Central memory CD8-positive, alpha-beta T cell (primary cell): Measurements from ENCODE around the gene ARID4B.
"Not testable (repeated sequence)": the region's sequence is repeated elsewhere in the genome, so short reads cannot be mapped to it uniquely, and the experiment has no call there.

Source experiments
- ATAC-seq: fragments of 150-1000 bp; cut with Tn5 transposase; replicated peaks from 2 replicates; pipeline ENCODE4 v1.10.0; 2022; ENCODE audit warnings: mild to moderate bottlenecking, moderate FRiP score, moderate number of reproducible peaks; ENCODE audit not compliant: poor library complexity, severe bottlenecking; ENCODE audit errors: extremely low read depth
- DNase-seq, 2 donors: peaks; one replicate each; pipeline ENCODE4 v3.0.0; 2021; ENCODE audit warnings: low spot score in 2 of 2
- H3K27ac Mint-ChIP-seq: one replicate; pipeline ENCODE4 v1.8.0; 2022; ENCODE audit warnings: low read depth, mild to moderate bottlenecking, moderate library complexity, mixed read lengths
- H3K27me3 Mint-ChIP-seq: one replicate; pipeline ENCODE4 v1.8.0; 2022; ENCODE audit warnings: mixed read lengths
- H3K36me3 Mint-ChIP-seq: one replicate; pipeline ENCODE4 v1.8.0; 2022; ENCODE audit warnings: mild to moderate bottlenecking, moderate library complexity, mixed read lengths; ENCODE audit not compliant: insufficient read depth
- H3K4me1 Mint-ChIP-seq: one replicate; pipeline ENCODE4 v1.8.0; 2022; ENCODE audit warnings: mixed read lengths
- H3K4me3 Mint-ChIP-seq: one replicate; pipeline ENCODE4 v1.8.0; 2022; ENCODE audit warnings: mild to moderate bottlenecking, moderate library complexity, mixed read lengths
- H3K9me3 Mint-ChIP-seq: one replicate; pipeline ENCODE4 v1.8.0; 2022; ENCODE audit warnings: mixed read lengths

ARID4B gene

DNA sequence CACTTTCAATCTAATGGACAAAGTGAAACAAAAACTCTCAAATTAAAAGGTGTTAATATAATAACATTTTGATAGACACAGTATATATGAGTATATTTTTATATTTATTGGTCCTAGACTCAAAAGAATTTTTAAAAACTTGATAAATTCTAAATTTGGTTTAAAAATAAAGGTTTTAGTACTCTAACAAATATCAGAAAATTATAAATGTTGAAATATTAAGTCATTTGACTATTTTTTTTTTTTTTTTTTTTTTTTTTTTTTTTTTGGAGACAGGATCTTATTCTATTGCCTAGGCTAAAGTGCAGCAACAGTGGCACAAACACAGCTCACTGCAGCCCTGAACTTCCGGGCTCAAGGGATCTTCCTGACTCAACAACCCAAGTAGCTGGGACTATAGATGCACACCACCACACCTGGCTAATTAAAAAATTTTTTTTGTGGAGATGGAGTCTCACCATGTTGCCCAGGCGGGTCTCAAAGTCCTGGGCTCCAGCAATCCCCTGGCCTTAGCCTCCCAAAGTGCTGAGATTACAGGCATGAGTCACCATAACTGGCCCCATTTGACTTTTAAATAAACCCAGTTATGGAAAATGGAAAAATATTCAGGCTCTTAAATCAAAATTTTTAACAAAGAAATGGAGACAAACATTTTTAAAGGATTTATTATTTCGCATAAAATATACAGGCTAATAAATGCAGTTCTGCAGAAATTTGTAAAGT is 106.2 kb downstream of the ARID4B start:
- Mint-ChIP-seq H3K36me3 (peaks cover 53% of the 10 kb centered on the region), H3K9me3 (no peaks in the 10 kb centered on the region), H3K27ac (no peak overlapping the region), H3K27me3 (no peaks in the 10 kb centered on the region), H3K4me1 (peaks cover 12% of the 10 kb centered on the region), H3K4me3 (no peak overlapping the region)
- no peak for ATAC-seq
- DNase-seq, result no peak

- peaks cover 49% of the 10 kb centered on the region for H3K36me3 Mint-ChIP-seq
- ATAC-seq, result no peak
These were observed 112.5 kb downstream of the ARID4B start for GRCh38 chr1:235215453-235215852.

GRCh38 chr1:235214962-235215361 is 113.0 kb downstream of the ARID4B start:
- not testable (repeated sequence) for H3K4me3 Mint-ChIP-seq, ATAC-seq, H3K27me3 Mint-ChIP-seq, H3K9me3 Mint-ChIP-seq, DNase-seq
- peaks cover 11% of the 10 kb centered on the region for H3K4me1 Mint-ChIP-seq
- H3K27ac Mint-ChIP-seq, result peak overlapping the region; percentile 78
- peaks cover 49% of the 10 kb centered on the region for H3K36me3 Mint-ChIP-seq

More at GRCh38 chr1:235215453-235215852, 112.5 kb downstream of the ARID4B start:
- H3K27me3 Mint-ChIP-seq, result no peaks in the 10 kb centered on the region
- DNase-seq, result no peak
- no peaks in the 10 kb centered on the region for H3K9me3 Mint-ChIP-seq
- no peak overlapping the region for H3K4me3 Mint-ChIP-seq
- peak overlapping the region; percentile 78 for H3K27ac Mint-ChIP-seq
- peaks cover 11% of the 10 kb centered on the region for H3K4me1 Mint-ChIP-seq

DNA sequence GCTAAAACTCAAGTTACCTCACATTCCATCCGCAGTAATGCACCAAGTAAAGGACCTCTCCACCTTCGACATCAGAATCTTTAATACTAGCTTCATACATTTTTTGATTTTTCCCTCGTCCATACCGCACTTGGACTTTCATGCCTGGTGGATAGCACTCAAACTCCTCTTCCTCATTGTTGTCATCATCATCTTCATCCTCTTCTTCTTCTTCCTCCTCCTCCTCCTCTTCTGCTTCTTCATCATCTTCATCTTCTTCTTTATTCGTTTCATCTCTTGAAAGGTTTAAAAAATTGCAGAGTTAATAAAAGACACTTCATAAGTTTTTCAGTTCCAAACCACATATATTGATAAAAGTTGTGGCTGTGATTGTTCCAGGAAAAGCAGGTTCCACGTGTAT is 114.2 kb downstream of the ARID4B start:
- no peak for DNase-seq
- ATAC-seq, result no peak
- Mint-ChIP-seq H3K4me1 (peaks cover 11% of the 10 kb centered on the region), H3K27me3 (no peaks in the 10 kb centered on the region), H3K9me3 (no peaks in the 10 kb centered on the region), H3K4me3 (peak overlapping the region; percentile 18), H3K36me3 (peaks cover 54% of the 10 kb centered on the region), H3K27ac (peak overlapping the region; percentile 6)

- peaks cover 17% of the 10 kb centered on the region for H3K4me1 Mint-ChIP-seq
- H3K27me3 Mint-ChIP-seq, result no peaks in the 10 kb centered on the region
- H3K9me3 Mint-ChIP-seq, result no peaks in the 10 kb centered on the region
- no peak overlapping the region for H3K4me3 Mint-ChIP-seq
- peak overlapping the region; percentile 30 for H3K27ac Mint-ChIP-seq
- no peak for ATAC-seq
- no peak for DNase-seq
- H3K36me3 Mint-ChIP-seq, result peaks cover 49% of the 10 kb centered on the region
These were observed 116.5 kb downstream of the ARID4B start for GRCh38 chr1:235211517-235211916.

DNA sequence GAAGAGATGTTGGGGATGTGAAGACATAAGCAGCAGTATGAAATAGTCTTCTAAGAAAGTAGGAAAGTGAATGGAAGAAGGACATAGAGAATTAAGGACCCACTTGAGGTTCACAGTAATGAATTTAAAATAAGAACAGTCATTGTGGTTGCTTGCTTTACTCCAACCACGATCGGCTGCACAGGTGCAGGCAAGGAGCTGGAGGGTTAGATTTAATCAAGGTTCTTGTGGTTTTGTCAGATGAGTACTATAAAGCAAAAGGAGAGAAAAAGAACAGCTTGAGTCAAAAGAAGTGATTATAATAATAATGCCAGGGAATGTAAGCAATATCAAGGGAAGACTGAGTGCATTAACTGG is 120.8 kb downstream of the ARID4B start:
- Mint-ChIP-seq H3K27ac (peak overlapping the region; percentile 49), H3K4me3 (no peak overlapping the region), H3K27me3 (no peaks in the 10 kb centered on the region), H3K9me3 (no peaks in the 10 kb centered on the region), H3K36me3 (peaks cover 34% of the 10 kb centered on the region), H3K4me1 (peaks cover 21% of the 10 kb centered on the region)
- ATAC-seq (peak; percentile 93), DNase-seq (no peak)

DNA sequence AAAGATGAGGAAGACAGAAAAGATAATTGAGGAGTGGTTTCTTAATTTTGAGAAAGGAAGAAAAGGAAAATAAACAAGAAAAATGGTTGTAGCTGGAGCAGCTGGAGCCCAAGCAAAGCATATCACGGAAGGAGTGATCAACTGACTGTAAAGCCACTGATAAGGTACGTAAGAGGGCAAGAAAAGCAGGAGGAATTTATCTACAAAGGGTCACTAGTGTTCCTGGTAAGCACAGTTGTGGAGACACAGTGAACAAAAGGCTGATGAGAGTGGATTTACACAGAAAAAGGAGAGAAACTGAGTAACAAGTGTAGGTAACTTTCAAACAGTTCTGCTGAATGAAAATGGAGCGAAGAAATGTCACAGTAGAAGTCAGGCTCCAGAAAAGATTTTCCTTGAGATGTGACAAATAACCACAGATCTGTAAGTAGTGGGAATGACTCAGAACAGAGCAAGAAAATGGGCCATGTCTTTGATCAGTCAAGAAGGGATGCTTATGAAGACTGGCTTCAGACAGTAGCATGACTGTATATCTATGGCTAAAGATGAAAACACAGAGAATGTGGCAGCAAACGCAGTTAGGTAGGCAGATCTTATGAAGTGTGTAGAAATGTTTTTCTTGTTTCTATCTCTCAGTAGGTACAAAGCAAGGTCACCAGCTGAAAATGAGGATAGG is 121.3 kb downstream of the ARID4B start:
- Mint-ChIP-seq H3K27ac (peak overlapping the region; percentile 49), H3K4me3 (no peak overlapping the region), H3K36me3 (peaks cover 30% of the 10 kb centered on the region), H3K27me3 (no peaks in the 10 kb centered on the region), H3K9me3 (no peaks in the 10 kb centered on the region), H3K4me1 (peaks cover 21% of the 10 kb centered on the region)
- no peak for DNase-seq
- peak; percentile 55 for ATAC-seq

DNA sequence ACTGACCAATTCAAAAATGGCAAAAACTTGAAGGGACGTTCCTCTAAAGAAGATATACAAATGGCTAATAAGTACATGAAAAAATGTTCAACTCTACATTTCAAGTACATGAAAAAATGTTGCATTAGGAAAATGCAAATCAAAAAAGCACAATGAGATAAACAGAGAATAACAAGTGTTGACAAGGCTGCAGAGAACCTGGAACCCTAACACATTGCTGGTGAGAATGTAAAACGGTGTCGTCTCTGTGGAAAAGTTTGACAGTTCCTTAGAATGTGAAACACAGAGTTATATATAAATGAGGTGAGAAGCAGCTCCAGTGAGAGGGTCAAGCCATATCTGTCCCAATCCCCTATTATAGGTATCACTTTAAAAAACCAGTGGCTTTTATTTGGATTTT is 122.3 kb downstream of the ARID4B start:
- DNase-seq, result no peak
- ATAC-seq, result no peak
- Mint-ChIP-seq H3K9me3 (no peaks in the 10 kb centered on the region), H3K36me3 (peaks cover 28% of the 10 kb centered on the region), H3K27me3 (no peaks in the 10 kb centered on the region), H3K4me1 (peaks cover 21% of the 10 kb centered on the region), H3K4me3 (no peak overlapping the region), H3K27ac (peak overlapping the region; percentile 49)

- H3K36me3 Mint-ChIP-seq, result peaks cover 17% of the 10 kb centered on the region
- H3K4me1 Mint-ChIP-seq, result peaks cover 30% of the 10 kb centered on the region
- H3K27me3 Mint-ChIP-seq, result no peaks in the 10 kb centered on the region
- ATAC-seq, result no peak
- no peaks in the 10 kb centered on the region for H3K9me3 Mint-ChIP-seq
- no peak for DNase-seq
- H3K27ac Mint-ChIP-seq, result no peak overlapping the region
- no peak overlapping the region for H3K4me3 Mint-ChIP-seq
These were observed 124.6 kb downstream of the ARID4B start for GRCh38 chr1:235203428-235203827.

GRCh38 chr1:235202447-235202846 is 125.5 kb downstream of the ARID4B start:
- not testable (repeated sequence) for H3K27ac Mint-ChIP-seq, ATAC-seq, DNase-seq, H3K27me3 Mint-ChIP-seq, H3K9me3 Mint-ChIP-seq, H3K4me3 Mint-ChIP-seq
- H3K36me3 Mint-ChIP-seq, result peaks cover 17% of the 10 kb centered on the region
- peaks cover 32% of the 10 kb centered on the region for H3K4me1 Mint-ChIP-seq

- H3K4me1 Mint-ChIP-seq, result peaks cover 11% of the 10 kb centered on the region
- H3K27ac Mint-ChIP-seq, result no peak overlapping the region
- ATAC-seq (no peak), DNase-seq (no peak)
- no peaks in the 10 kb centered on the region for H3K9me3 Mint-ChIP-seq
- H3K27me3 Mint-ChIP-seq, result no peaks in the 10 kb centered on the region
- H3K4me3 Mint-ChIP-seq, result no peak overlapping the region
- peaks cover 27% of the 10 kb centered on the region for H3K36me3 Mint-ChIP-seq
These were observed 128.5 kb downstream of the ARID4B start for GRCh38 chr1:235199441-235199840.

DNA sequence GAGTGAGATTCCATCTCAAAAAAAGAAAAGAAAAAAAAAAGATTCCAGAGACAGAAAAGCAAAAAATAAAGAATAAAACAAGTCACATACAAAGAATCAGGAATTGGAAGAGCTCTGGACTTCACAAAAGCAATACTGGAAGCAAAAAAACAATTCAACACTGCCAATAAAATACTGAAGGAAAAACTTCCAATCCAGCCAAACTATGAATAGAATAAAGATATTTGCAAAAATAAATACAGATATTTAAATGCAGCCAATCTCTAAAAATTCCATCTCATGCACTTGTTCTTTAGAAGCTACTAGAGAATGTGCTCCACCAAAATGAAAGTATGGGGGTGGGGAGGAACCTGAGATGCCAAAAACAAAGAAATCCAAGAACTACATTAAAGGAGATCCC is 137.5 kb downstream of the ARID4B start:
- H3K4me3 Mint-ChIP-seq, result no peak overlapping the region
- H3K27ac Mint-ChIP-seq, result no peak overlapping the region
- H3K4me1 Mint-ChIP-seq, result peaks cover 15% of the 10 kb centered on the region
- peaks cover 64% of the 10 kb centered on the region for H3K36me3 Mint-ChIP-seq
- no peak for ATAC-seq
- no peak for DNase-seq
- no peaks in the 10 kb centered on the region for H3K9me3 Mint-ChIP-seq
- H3K27me3 Mint-ChIP-seq, result no peaks in the 10 kb centered on the region

DNA sequence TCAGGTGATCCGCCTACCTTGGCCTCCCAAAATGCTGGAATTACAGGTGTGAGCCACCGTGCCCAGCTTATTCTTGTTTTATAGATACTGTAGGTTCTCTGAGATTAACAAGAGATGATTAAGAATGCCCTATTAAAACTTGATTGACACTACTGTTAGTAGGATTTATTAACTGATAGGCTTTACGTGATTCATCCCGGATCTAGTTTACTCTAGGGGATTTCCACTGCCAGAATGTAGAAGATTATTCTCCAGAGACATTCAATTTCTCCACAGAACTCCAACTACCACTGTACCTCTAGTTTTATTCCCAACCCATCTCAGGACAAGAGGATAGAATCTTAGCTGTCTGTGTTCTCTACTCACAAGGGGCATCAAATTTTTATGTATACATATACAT is 140.7 kb downstream of the ARID4B start:
- DNase-seq, result no peak
- no peak overlapping the region for H3K27ac Mint-ChIP-seq
- H3K9me3 Mint-ChIP-seq, result no peaks in the 10 kb centered on the region
- H3K27me3 Mint-ChIP-seq, result no peaks in the 10 kb centered on the region
- ATAC-seq, result no peak
- H3K36me3 Mint-ChIP-seq, result peaks cover 47% of the 10 kb centered on the region
- H3K4me1 Mint-ChIP-seq, result peaks cover 25% of the 10 kb centered on the region
- no peak overlapping the region for H3K4me3 Mint-ChIP-seq
